HepG2 (cell line): ENCODE results near the gene CTXN1. TPM values are rescaled to one million over a fixed set of nuclear protein-coding genes. Genes with fewer than 3 reads are reported as not detected.

ENCODE experiments used
- ATAC-seq: fragments of 200-7000 bp; cut with Tn5 transposase; 3 replicates; pipeline ENCODE4 v1.9.1; 2020; ENCODE audit warnings: mild to moderate bottlenecking, moderate library complexity
- BruUV-seq: library from RNA; stranded (reverse); fragments of 400-500 nt; replicated peaks from 2 replicates; lab custom pipeline; 2021; lab: Mats Ljungman, UMichigan
- CTCF ChIA-PET: fragments of 300-600 bp; formaldehyde crosslinking; extraction: SDS; loops from one replicate; lab custom pipeline; 2021; ENCODE audit warnings: low total read pairs, inconsistent platforms, low intra/inter-chr PET ratio; lab: Yijun Ruan, JAX
- POLR2A ChIA-PET: fragments of 350-600 bp; sonication (Branson Sonifier 250); formaldehyde crosslinking; loops from one replicate; lab custom pipeline; 2020; ENCODE audit warnings: antibody characterized with exemption, inconsistent platforms; lab: Yijun Ruan, JAX
- DNase-seq: peaks from one replicate; pipeline ENCODE4 v3.0.0-alpha.2; 2015; ENCODE audit warnings: low spot score
- FAIRE-seq: peaks from 3 replicates; lab custom pipeline; 2011; peaks lifted over from hg19 to GRCh38; lab: Jason Lieb, UNC
- H2AFZ ChIP-seq: one replicate; pipeline ENCODE4 v1.6.1; 2011; ENCODE audit warnings: low read length, inconsistent platforms
- H3K27ac ChIP-seq: fragments of 300-600 bp; 3 replicates; pipeline ENCODE4 v1.8.0; 2011; ENCODE audit warnings: mixed run types, mild to moderate bottlenecking, mixed read lengths, low read length, inconsistent platforms; ENCODE audit not compliant: insufficient read depth; ENCODE audit errors: extremely low read length
- H3K27me3 ChIP-seq, 2 experiments: fragments of 200-600 bp in 1 of 2; 2 replicates in 1 of 2; 3 replicates in 1 of 2; pipeline versions ENCODE4 v1.6.0 to v1.8.0; 2011; ENCODE audit warnings: low read length in 2 of 2, mild to moderate bottlenecking in 2 of 2, moderate library complexity in 2 of 2, inconsistent platforms in 1 of 2; ENCODE audit not compliant: insufficient read depth in 2 of 2, control insufficient read depth in 1 of 2
- H3K36me3 ChIP-seq, 2 experiments: fragments of 200-600 bp in 1 of 2; replicated peaks in 1 of 2; 2 replicates in 1 of 2; 3 replicates in 1 of 2; pipeline versions ENCODE4 v1.5.1 to v1.8.0; 2011; ENCODE audit warnings: low read length in 2 of 2, inconsistent platforms in 1 of 2; ENCODE audit not compliant: insufficient read depth in 2 of 2, control insufficient read depth in 1 of 2
- H3K4me1 ChIP-seq: 2 replicates; pipeline ENCODE4 v1.5.1; 2012; ENCODE audit warnings: low read length, inconsistent platforms; ENCODE audit not compliant: insufficient read depth
- H3K4me2 ChIP-seq: 2 replicates; pipeline ENCODE4 v1.6.0; 2011; ENCODE audit warnings: low read depth, low read length, inconsistent platforms
- H3K4me3 ChIP-seq, 3 experiments: fragments of 200-600 bp in 1 of 3; sonication (generic), shearing (Covaris generic) in 1 of 3; replicated peaks in 1 of 3; 2 replicates each; pipeline ENCODE4 v1.5.1; 2011 to 2016; ENCODE audit warnings: low read length in 3 of 3, inconsistent platforms in 2 of 3, low read depth in 2 of 3, mild to moderate bottlenecking in 2 of 3, control low read depth in 1 of 3, mixed read lengths in 1 of 3; ENCODE audit not compliant: insufficient read depth in 1 of 3
- H3K79me2 ChIP-seq: one replicate; pipeline ENCODE4 v1.6.1; 2011; ENCODE audit warnings: low read length, inconsistent platforms; ENCODE audit not compliant: insufficient read depth
- H3K9ac ChIP-seq: 2 replicates; pipeline ENCODE4 v1.6.0; 2011; ENCODE audit warnings: mild to moderate bottlenecking, low read depth, low read length, inconsistent platforms; ENCODE audit not compliant: insufficient read depth
- H3K9me3 ChIP-seq: 2 replicates; pipeline ENCODE4 v1.5.1; 2012; ENCODE audit warnings: mild to moderate bottlenecking, low read length
- H4K20me1 ChIP-seq: 2 replicates; pipeline ENCODE4 v1.6.0; 2011; ENCODE audit warnings: inconsistent platforms, mild to moderate bottlenecking, low read length, moderate library complexity; ENCODE audit not compliant: insufficient read depth
- BCLAF1 ChIP-seq: fragments of 450-650 bp; IDR thresholded peaks from 2 replicates; pipeline ENCODE4 v1.6.1; 2017; ENCODE audit warnings: mild to moderate bottlenecking
- NFE2 ChIP-seq: sonication (generic); formaldehyde crosslinking; IDR thresholded peaks from 2 replicates; pipeline ENCODE4 v1.4.0; 2020; ENCODE audit warnings: missing genetic modification reagents
- PHF20 ChIP-seq: sonication (generic); formaldehyde crosslinking; IDR thresholded peaks from 2 replicates; pipeline ENCODE4 v1.5.0; 2020; ENCODE audit warnings: mild to moderate bottlenecking, missing genetic modification reagents
- TOPORS ChIP-seq: sonication (generic); formaldehyde crosslinking; IDR thresholded peaks from 2 replicates; pipeline ENCODE4 v1.8.0; 2023; ENCODE audit warnings: mild to moderate bottlenecking, missing genetic modification reagents
- ZEB1 ChIP-seq: IDR thresholded peaks from 2 replicates; pipeline ENCODE4 v1.6.1; 2012; ENCODE audit warnings: mild to moderate bottlenecking, low read depth, inconsistent platforms; ENCODE audit not compliant: insufficient replicate concordance
- ZNF253 ChIP-seq: sonication (generic); formaldehyde crosslinking; IDR thresholded peaks from 2 replicates; pipeline ENCODE4 v1.8.0; 2022; ENCODE audit warnings: mild to moderate bottlenecking, missing genetic modification reagents, borderline replicate concordance
- WGBS: methylation state at CpG from one replicate; pipeline ENCODE4 v1.1.6; 2017; ENCODE audit warnings: low lambda C conversion rate; 5-methylcytosine and 5-hydroxymethylcytosine counted together
- in situ Hi-C: cut with HindIII; loops from 2 replicates; pipeline ENCODE4 v1.10.0; 2017; ENCODE audit warnings: low pct_unique_long_range_greater_than_20kb; ENCODE audit not compliant: extremely low pct_ligation_motif_present
- intact Hi-C: fragments of 100-400 bp; cut with micrococcal nuclease; formaldehyde crosslinking; loops from one replicate; pipeline ENCODE4 v1.10.0; 2022; ENCODE audit not compliant: unreplicated experiment
- polyA plus RNA-seq, 8 experiments: library from polyadenylated mRNA; depleted of rRNA in 3 of 8; stranded (reverse) in 7 of 8; unstranded in 1 of 8; fragments of >200 nt; fragmentation: Illumina TruSeq in 4 of 8; extraction: Trizol in 4 of 8; gene quantifications; 2 replicates each; pipeline versions ENCODE4 v1.2.1 to v1.2.3, GENCODE V29; 2011 to 2016; ENCODE audit warnings: low read depth in 4 of 8, missing spikeins in 1 of 8, mixed read lengths in 1 of 8; ENCODE audit not compliant: insufficient read depth in 1 of 8
- total RNA-seq, 5 experiments: library from RNA; depleted of rRNA; stranded (reverse); fragments of >200 nt; fragmentation: Illumina TruSeq; extraction: Trizol; gene quantifications; 2 replicates each; pipeline ENCODE4 v1.2.3, GENCODE V29; 2016; ENCODE audit warnings: low read depth in 1 of 5
- TF ChIP-seq, protein P1 (sequence below): sonication (generic); formaldehyde crosslinking; IDR thresholded peaks from 2 replicates; pipeline ENCODE4 v1.5.0; 2020; ENCODE audit warnings: missing genetic modification reagents
- TF ChIP-seq, protein P2 (sequence below): sonication (generic); formaldehyde crosslinking; IDR thresholded peaks from 2 replicates; pipeline ENCODE4 v1.8.0; 2022; ENCODE audit warnings: missing genetic modification reagents, mild to moderate bottlenecking, borderline replicate concordance

Gene CTXN1
- total and polyA plus RNA-seq, 2 of the 13 experiments (the other 11 are each of a cell fraction or from before 2014, with no cell fraction given): 0.11 TPM; not detected in 1

DNA sequence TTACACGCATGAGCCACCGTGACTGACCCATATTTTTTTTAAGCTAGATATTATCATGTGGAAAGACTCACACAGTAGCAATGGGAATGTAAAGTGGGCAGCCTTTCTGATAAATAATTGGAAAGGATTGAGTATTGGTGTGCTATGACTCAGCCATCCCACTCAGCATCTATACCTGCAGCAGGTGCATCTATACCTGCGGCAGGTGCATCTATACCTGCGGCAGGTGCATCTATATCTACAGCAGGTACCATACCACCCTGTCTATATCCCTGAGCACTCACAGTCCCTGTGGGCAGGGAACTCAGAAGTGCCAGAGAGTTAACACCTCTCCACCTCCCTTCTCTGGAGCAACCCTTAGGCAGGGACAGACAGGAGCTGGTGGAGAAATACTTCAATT lies 42.8 kb downstream of the CTXN1 start:
- Histone ChIP-seq H4K20me1 (no peaks in the 10 kb centered on the region), H3K4me1 (peaks cover 34% of the 10 kb centered on the region), H3K4me3 (no peak overlapping the region), H2AFZ (no peak overlapping the region), H3K36me3 (no peaks in the 10 kb centered on the region), H3K27me3 (no peaks in the 10 kb centered on the region; a peak in 1 of 5 replicates), H3K4me2 (no peak overlapping the region), H3K79me2 (no peaks in the 10 kb centered on the region), H3K9ac (no peak overlapping the region), H3K9me3 (no peaks in the 10 kb centered on the region), H3K27ac (no peak overlapping the region)
- no TSS peak for BruUV-seq
- WGBS: 40% methylated on average over 4 of the region's 4 CpGs
- CTCF ChIA-PET: no interaction called here
- in situ Hi-C loops: no loop called here
- POLR2A ChIA-PET: interaction anchor here (0.7 kb wide), 1 partner anchor 379 kb away, joined by 3 read pairs; no protein-coding TSS in a partner anchor
- TF ChIP-seq NFE2 (CRISPR knock-in tag) (no peak), ZEB1 (peak; percentile 88), TOPORS (CRISPR knock-in tag) (no peak), PHF20 (CRISPR knock-in tag) (no peak), BCLAF1 (no peak), ZNF253 (no peak)
- TF ChIP-seq, protein P1, sequence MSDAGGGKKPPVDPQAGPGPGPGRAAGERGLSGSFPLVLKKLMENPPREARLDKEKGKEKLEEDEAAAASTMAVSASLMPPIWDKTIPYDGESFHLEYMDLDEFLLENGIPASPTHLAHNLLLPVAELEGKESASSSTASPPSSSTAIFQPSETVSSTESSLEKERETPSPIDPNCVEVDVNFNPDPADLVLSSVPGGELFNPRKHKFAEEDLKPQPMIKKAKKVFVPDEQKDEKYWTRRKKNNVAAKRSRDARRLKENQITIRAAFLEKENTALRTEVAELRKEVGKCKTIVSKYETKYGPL (CRISPR knock-in tag): no peak
- TF ChIP-seq, protein P2, sequence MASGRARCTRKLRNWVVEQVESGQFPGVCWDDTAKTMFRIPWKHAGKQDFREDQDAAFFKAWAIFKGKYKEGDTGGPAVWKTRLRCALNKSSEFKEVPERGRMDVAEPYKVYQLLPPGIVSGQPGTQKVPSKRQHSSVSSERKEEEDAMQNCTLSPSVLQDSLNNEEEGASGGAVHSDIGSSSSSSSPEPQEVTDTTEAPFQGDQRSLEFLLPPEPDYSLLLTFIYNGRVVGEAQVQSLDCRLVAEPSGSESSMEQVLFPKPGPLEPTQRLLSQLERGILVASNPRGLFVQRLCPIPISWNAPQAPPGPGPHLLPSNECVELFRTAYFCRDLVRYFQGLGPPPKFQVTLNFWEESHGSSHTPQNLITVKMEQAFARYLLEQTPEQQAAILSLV (CRISPR knock-in tag): no peak
- ATAC-seq: no peak
- FAIRE-seq: no peak
- no peak for DNase-seq
- intact Hi-C loops: no loop called here
